ENCODE data around the gene ANKRD9. TPM values are rescaled to one million over a fixed set of nuclear protein-coding genes. Genes with fewer than 3 reads are reported as not detected.

Gene ANKRD9
- total and polyA plus RNA-seq, 2 experiments from 2014 or later: 17.3 to 95.9 TPM

DNA sequence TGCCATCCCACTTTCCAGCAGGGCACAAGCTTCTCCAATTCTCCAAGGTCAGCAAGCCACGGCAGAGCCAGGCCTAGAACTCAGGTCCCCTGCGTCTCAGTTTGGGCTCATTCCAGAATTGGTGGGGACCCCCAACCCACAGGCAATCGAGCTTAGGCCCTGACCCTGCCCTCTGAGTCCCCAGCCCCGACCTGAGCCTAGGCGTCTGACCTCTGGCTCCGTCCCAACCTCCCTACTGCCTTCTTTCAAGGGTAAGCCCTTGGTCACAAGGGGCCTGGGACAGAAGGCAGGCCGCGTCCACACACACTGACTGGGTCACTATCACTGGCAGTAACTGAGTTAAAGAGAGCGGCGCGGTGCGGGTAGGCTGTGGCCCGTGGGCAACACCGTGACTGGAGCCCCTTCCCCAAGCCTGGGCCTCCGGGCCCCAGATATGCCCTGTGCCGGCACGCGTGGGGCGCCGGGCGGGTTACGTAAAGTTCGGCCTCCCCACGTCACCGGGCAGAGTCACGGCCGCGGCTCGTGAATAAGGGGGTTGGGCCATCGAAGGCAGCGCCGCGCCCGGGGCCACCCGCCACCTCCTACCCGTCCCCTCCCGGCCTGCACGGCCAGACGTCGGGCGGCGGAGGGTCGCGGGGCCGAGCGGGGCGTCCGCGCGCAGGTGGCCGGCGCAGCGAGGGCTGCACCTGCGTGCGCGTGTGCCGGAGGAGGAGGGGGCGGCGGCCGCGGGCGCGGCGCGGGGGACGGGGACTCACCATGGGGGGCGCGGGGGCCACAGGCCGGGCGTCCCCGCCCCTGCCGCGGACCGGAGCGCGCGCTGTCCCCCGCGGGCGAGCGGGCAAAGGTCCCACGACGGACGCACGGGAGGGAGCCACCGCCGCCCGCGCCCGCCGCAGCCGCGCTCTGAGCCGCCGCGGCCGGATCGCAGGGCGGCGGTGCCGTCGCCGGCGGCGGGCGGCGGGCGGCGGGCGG, 516 bp downstream of the ANKRD9 start:
- no peaks in the 10 kb centered on the region for H3K9me3 Mint-ChIP-seq
- no peak overlapping the region for H3K27ac ChIP-seq (ENCODE audit: low read depth)
- no peaks in the 10 kb centered on the region for H3K36me3 ChIP-seq (ENCODE audit: insufficient read depth)
- peak overlapping the region; percentile 63; the same call in 1 of the 2 replicates for H2AFZ ChIP-seq
- ATAC-seq (no peak), DNase-seq (ENCODE audit: low spot score) (peak; percentile 42)
- H3K4me2 ChIP-seq: peak overlapping the region; percentile 91
- H3F3A ChIP-seq (replicated peaks; ENCODE audit: low read depth): peaks cover 13% of the 10 kb centered on the region
- H3K9me2 ChIP-seq (ENCODE audit: insufficient read depth): no peaks in the 10 kb centered on the region
- no peak for TF ChIP-seq CREB1 (CRISPR knock-in tag; IDR thresholded peaks at IDR 0.05; ENCODE audit: low read depth)
- TF ChIP-seq POLR2AphosphoS5 (IDR thresholded peaks at IDR 0.05; ENCODE audit: low read depth): 0 out of 2 replicates have a peak, but pooled peaks have one; percentile 1
- no peak for TF ChIP-seq EZH2 (IDR thresholded peaks at IDR 0.05; ENCODE audit: low read depth, unreplicated experiment)
- peaks cover 11% of the 10 kb centered on the region; the same call in 1 of the 2 replicates for H3K27me3 ChIP-seq (ENCODE audit: insufficient read depth)
- H3K4me3 Mint-ChIP-seq: peak overlapping the region; percentile 79
- peak overlapping the region; percentile 80 for H3K4me3 ChIP-seq
- H3K4me1 ChIP-seq (ENCODE audit: insufficient read depth): no peaks in the 10 kb centered on the region; the same call in 1 of the 2 replicates
- H3K36me3 Mint-ChIP-seq (ENCODE audit: low read depth): peaks cover 3% of the 10 kb centered on the region; the same call in 1 of the 3 replicates
- H3K27ac Mint-ChIP-seq: no peak overlapping the region
- no peaks in the 10 kb centered on the region for H3K79me2 ChIP-seq (replicated peaks; ENCODE audit: insufficient read depth)
- H3K27me3 Mint-ChIP-seq (ENCODE audit: insufficient read depth, low read depth, poor library complexity): peaks cover 17% of the 10 kb centered on the region
- H4K20me1 ChIP-seq (replicated peaks; ENCODE audit: insufficient read depth): no peaks in the 10 kb centered on the region
- H3K4me1 Mint-ChIP-seq: peaks cover 17% of the 10 kb centered on the region

DNA sequence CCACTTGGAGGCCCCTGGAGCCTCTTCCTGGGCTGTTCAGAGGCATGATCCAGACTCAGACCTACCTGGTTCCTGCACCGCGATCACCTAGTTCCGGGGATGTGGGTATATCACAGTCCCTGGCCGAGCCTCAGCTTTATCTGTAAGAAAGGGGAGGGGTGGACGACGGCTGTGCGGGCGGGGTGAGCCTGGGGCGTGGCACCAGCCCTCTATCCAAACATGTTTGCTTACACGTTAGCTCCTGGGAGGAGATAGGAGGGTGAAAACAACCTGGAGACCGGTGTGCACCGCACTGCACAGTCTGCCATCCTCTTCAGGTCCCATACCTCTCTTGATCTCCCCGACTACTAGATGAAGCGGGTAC, 1.2 kb downstream of the ANKRD9 start:
- H3K79me2 ChIP-seq (replicated peaks; ENCODE audit: insufficient read depth): no peaks in the 10 kb centered on the region
- TF ChIP-seq, protein P1, sequence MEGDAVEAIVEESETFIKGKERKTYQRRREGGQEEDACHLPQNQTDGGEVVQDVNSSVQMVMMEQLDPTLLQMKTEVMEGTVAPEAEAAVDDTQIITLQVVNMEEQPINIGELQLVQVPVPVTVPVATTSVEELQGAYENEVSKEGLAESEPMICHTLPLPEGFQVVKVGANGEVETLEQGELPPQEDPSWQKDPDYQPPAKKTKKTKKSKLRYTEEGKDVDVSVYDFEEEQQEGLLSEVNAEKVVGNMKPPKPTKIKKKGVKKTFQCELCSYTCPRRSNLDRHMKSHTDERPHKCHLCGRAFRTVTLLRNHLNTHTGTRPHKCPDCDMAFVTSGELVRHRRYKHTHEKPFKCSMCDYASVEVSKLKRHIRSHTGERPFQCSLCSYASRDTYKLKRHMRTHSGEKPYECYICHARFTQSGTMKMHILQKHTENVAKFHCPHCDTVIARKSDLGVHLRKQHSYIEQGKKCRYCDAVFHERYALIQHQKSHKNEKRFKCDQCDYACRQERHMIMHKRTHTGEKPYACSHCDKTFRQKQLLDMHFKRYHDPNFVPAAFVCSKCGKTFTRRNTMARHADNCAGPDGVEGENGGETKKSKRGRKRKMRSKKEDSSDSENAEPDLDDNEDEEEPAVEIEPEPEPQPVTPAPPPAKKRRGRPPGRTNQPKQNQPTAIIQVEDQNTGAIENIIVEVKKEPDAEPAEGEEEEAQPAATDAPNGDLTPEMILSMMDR (conservative IDR thresholded peaks at IDR 0.05; ENCODE audit: low read depth in 2 of 2): no peak
- TF ChIP-seq EZH2phosphoT487 (IDR thresholded peaks at IDR 0.05; ENCODE audit: unreplicated experiment): no peak
- TF ChIP-seq ZNF331 (CRISPR knock-in tag; IDR thresholded peaks at IDR 0.05; ENCODE audit: low read depth): no peak
- no peak for TF ChIP-seq EZH2 (IDR thresholded peaks at IDR 0.05; ENCODE audit: low read depth, unreplicated experiment)
- TF ChIP-seq, protein P2, sequence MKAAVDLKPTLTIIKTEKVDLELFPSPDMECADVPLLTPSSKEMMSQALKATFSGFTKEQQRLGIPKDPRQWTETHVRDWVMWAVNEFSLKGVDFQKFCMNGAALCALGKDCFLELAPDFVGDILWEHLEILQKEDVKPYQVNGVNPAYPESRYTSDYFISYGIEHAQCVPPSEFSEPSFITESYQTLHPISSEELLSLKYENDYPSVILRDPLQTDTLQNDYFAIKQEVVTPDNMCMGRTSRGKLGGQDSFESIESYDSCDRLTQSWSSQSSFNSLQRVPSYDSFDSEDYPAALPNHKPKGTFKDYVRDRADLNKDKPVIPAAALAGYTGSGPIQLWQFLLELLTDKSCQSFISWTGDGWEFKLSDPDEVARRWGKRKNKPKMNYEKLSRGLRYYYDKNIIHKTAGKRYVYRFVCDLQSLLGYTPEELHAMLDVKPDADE (IDR thresholded peaks at IDR 0.05): no peak
- TF ChIP-seq CREB1 (CRISPR knock-in tag; IDR thresholded peaks at IDR 0.05; ENCODE audit: low read depth): no peak
- no peak for TF ChIP-seq POLR2AphosphoS5 (IDR thresholded peaks at IDR 0.05; ENCODE audit: low read depth)
- TF ChIP-seq STAT1 (IDR thresholded peaks at IDR 0.05; ENCODE audit: unreplicated experiment): no peak
- TF ChIP-seq, protein P3, sequence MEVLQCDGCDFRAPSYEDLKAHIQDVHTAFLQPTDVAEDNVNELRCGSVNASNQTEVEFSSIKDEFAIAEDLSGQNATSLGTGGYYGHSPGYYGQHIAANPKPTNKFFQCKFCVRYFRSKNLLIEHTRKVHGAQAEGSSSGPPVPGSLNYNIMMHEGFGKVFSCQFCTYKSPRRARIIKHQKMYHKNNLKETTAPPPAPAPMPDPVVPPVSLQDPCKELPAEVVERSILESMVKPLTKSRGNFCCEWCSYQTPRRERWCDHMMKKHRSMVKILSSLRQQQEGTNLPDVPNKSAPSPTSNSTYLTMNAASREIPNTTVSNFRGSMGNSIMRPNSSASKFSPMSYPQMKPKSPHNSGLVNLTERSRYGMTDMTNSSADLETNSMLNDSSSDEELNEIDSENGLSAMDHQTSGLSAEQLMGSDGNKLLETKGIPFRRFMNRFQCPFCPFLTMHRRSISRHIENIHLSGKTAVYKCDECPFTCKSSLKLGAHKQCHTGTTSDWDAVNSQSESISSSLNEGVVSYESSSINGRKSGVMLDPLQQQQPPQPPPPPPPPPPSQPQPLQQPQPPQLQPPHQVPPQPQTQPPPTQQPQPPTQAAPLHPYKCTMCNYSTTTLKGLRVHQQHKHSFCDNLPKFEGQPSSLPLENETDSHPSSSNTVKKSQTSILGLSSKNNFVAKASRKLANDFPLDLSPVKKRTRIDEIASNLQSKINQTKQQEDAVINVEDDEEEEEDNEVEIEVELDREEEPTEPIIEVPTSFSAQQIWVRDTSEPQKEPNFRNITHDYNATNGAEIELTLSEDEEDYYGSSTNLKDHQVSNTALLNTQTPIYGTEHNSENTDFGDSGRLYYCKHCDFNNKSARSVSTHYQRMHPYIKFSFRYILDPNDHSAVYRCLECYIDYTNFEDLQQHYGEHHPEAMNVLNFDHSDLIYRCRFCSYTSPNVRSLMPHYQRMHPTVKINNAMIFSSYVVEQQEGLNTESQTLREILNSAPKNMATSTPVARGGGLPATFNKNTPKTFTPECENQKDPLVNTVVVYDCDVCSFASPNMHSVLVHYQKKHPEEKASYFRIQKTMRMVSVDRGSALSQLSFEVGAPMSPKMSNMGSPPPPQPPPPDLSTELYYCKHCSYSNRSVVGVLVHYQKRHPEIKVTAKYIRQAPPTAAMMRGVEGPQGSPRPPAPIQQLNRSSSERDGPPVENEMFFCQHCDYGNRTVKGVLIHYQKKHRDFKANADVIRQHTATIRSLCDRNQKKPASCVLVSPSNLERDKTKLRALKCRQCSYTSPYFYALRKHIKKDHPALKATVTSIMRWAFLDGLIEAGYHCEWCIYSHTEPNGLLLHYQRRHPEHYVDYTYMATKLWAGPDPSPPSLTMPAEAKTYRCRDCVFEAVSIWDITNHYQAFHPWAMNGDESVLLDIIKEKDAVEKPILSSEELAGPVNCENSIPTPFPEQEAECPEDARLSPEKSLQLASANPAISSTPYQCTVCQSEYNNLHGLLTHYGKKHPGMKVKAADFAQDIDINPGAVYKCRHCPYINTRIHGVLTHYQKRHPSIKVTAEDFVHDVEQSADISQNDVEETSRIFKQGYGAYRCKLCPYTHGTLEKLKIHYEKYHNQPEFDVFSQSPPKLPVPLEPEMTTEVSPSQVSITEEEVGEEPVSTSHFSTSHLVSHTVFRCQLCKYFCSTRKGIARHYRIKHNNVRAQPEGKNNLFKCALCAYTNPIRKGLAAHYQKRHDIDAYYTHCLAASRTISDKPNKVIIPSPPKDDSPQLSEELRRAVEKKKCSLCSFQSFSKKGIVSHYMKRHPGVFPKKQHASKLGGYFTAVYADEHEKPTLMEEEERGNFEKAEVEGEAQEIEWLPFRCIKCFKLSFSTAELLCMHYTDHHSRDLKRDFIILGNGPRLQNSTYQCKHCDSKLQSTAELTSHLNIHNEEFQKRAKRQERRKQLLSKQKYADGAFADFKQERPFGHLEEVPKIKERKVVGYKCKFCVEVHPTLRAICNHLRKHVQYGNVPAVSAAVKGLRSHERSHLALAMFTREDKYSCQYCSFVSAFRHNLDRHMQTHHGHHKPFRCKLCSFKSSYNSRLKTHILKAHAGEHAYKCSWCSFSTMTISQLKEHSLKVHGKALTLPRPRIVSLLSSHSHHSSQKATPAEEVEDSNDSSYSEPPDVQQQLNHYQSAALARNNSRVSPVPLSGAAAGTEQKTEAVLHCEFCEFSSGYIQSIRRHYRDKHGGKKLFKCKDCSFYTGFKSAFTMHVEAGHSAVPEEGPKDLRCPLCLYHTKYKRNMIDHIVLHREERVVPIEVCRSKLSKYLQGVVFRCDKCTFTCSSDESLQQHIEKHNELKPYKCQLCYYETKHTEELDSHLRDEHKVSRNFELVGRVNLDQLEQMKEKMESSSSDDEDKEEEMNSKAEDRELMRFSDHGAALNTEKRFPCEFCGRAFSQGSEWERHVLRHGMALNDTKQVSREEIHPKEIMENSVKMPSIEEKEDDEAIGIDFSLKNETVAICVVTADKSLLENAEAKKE (CRISPR knock-in tag; IDR thresholded peaks at IDR 0.05): no peak
- TF ChIP-seq JUNB (IDR thresholded peaks at IDR 0.05; ENCODE audit: unreplicated experiment): no peak

More for the DNA sequence above, 1.2 kb downstream of the ANKRD9 start:
- H3K4me1 Mint-ChIP-seq: peaks cover 17% of the 10 kb centered on the region
- no peaks in the 10 kb centered on the region for H3K9me2 ChIP-seq (ENCODE audit: insufficient read depth)
- no peak overlapping the region for H3K27ac ChIP-seq (ENCODE audit: low read depth)
- H3K36me3 ChIP-seq (ENCODE audit: insufficient read depth): no peaks in the 10 kb centered on the region
- H3K4me1 ChIP-seq (ENCODE audit: insufficient read depth): no peaks in the 10 kb centered on the region; the same call in 1 of the 2 replicates
- peaks cover 17% of the 10 kb centered on the region for H3K27me3 Mint-ChIP-seq (ENCODE audit: insufficient read depth, low read depth, poor library complexity)
- peak overlapping the region; percentile 80 for H3K4me3 ChIP-seq
- no peak for ATAC-seq
- H3K36me3 Mint-ChIP-seq (ENCODE audit: low read depth): peaks cover 3% of the 10 kb centered on the region; the same call in 1 of the 3 replicates
- H3F3A ChIP-seq (replicated peaks; ENCODE audit: low read depth): peaks cover 16% of the 10 kb centered on the region
- H3K27ac Mint-ChIP-seq: no peak overlapping the region
- no peak overlapping the region for H2AFZ ChIP-seq
- H3K4me2 ChIP-seq: peak overlapping the region; percentile 91
- H3K4me3 Mint-ChIP-seq: peak overlapping the region; percentile 79
- no peaks in the 10 kb centered on the region for H4K20me1 ChIP-seq (replicated peaks; ENCODE audit: insufficient read depth)
- H3K9me3 Mint-ChIP-seq: no peaks in the 10 kb centered on the region
- no peak for DNase-seq (ENCODE audit: low spot score)
- H3K27me3 ChIP-seq (ENCODE audit: insufficient read depth): peaks cover 11% of the 10 kb centered on the region; the same call in 1 of the 2 replicates

All from GM23338 (cell line).